PFSK-1 (cell line): ENCODE data around the gene ADGRL2.

ENCODE experiments used
- POLR2AphosphoS5 ChIP-seq: IDR thresholded peaks from 2 replicates; pipeline ENCODE4 v1.6.1; 2012; ENCODE audit warnings: low read depth, mild to moderate bottlenecking, control low read depth, low read length, moderate library complexity
- REST ChIP-seq, 2 experiments: IDR thresholded peaks; 2 replicates each; pipeline versions ENCODE4 v1.6.1 to v1.8.0; 2011 to 2012; ENCODE audit warnings: low read depth in 2 of 2, low read length in 2 of 2, control low read depth in 1 of 2, inconsistent platforms in 1 of 2, mild to moderate bottlenecking in 1 of 2, moderate library complexity in 1 of 2; ENCODE audit not compliant: insufficient read depth in 1 of 2

- TF ChIP-seq REST (IDR thresholded peaks at IDR 0.05; ENCODE audit: insufficient read depth in 1 of 2, low read depth in 2 of 2, low read length in 2 of 2) = no peak
- no peak for TF ChIP-seq POLR2AphosphoS5
Observed at GRCh38 chr1:81880781-81881180, 80.0 kb downstream of the ADGRL2 start.
